ENCODE measurements around the gene BARHL1. TPM values are rescaled to one million over a fixed set of nuclear protein-coding genes. Genes with fewer than 3 reads are reported as not detected.

The BARHL1 gene
- total RNA-seq, 1 experiment from 2014 or later: not detected

DNA sequence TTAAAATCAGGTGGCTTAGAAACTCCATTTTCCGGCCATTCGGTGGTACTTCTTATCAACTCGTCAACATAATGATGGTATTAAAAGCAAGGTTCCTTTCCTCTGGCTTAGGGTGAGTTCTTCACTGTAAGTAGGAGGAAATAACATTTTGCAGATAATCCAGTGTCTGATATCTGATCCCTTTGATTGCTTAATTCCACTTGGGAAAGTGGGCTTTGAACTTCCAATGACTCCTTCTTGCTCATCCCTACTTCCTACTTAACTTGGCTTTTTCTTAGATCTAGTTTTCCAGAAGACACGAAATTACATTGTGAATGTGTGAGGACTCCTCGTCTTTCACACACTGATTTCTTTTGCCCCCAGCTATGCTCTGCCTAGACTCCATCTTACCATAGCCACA is 55.8 kb downstream of the BARHL1 start:
- Histone ChIP-seq H3K23ac (ENCODE audit: insufficient read length, low read depth, low read length) (no peak overlapping the region), H3K27ac (ENCODE audit: insufficient read length, low read depth, low read length) (no peak overlapping the region), H3T11ph (ENCODE audit: low read length) (no peak overlapping the region), H3K4me2 (ENCODE audit: insufficient read depth, insufficient read length, low read length) (no peak overlapping the region), H3K79me1 (ENCODE audit: insufficient read depth, low read depth, low read length, poor library complexity, severe bottlenecking) (no peaks in the 10 kb centered on the region), H3K18ac (ENCODE audit: insufficient read length, low read depth, low read length) (no peak overlapping the region), H3K4me1 (ENCODE audit: insufficient read depth, low read length) (no peaks in the 10 kb centered on the region), H3K79me2 (ENCODE audit: insufficient read depth, low read length) (peaks cover 2% of the 10 kb centered on the region; the same call in 1 of the 2 replicates), H2BK20ac (ENCODE audit: low read depth, low read length, poor library complexity, severe bottlenecking) (no peak overlapping the region), H4K8ac (replicated peaks; ENCODE audit: insufficient read length, low read depth, low read length) (no peak overlapping the region), H2BK120ac (ENCODE audit: low read depth, low read length, poor library complexity, severe bottlenecking) (no peak overlapping the region), H2BK5ac (ENCODE audit: insufficient read length, low read length) (no peak overlapping the region), H3K9me3 (ENCODE audit: control insufficient read depth, low read depth, low read length) (no peaks in the 10 kb centered on the region), H4K91ac (ENCODE audit: insufficient read length, low read depth, low read length) (no peak overlapping the region), H3K9ac (ENCODE audit: extremely low read depth, insufficient read length, low read length) (no peak overlapping the region), H4K5ac (ENCODE audit: insufficient read length, low read depth, low read length) (no peak overlapping the region), H4K20me1 (ENCODE audit: control insufficient read depth, insufficient read depth, insufficient read length) (no peaks in the 10 kb centered on the region), H2BK12ac (ENCODE audit: insufficient read length, low read depth, low read length) (no peak overlapping the region), H2AFZ (ENCODE audit: low read length) (no peak overlapping the region), H3K56ac (ENCODE audit: insufficient read length, low read depth, low read length) (no peak overlapping the region), H2BK15ac (ENCODE audit: low read depth, low read length) (no peak overlapping the region), H3K4ac (ENCODE audit: low read depth, low read length) (no peak overlapping the region), H2AK5ac (ENCODE audit: insufficient read length, low read length) (no peak overlapping the region), H3K14ac (ENCODE audit: insufficient read depth, low read length) (no peak overlapping the region), H3K23me2 (ENCODE audit: insufficient read length, low read depth, low read length, poor library complexity, severe bottlenecking) (no peaks in the 10 kb centered on the region), H3K27me3 (ENCODE audit: insufficient read depth, low read length) (no peaks in the 10 kb centered on the region)
- H3K27ac Mint-ChIP-seq: no peak overlapping the region
- H3K4me3 Mint-ChIP-seq: no peak overlapping the region
- TF ChIP-seq, protein P1, sequence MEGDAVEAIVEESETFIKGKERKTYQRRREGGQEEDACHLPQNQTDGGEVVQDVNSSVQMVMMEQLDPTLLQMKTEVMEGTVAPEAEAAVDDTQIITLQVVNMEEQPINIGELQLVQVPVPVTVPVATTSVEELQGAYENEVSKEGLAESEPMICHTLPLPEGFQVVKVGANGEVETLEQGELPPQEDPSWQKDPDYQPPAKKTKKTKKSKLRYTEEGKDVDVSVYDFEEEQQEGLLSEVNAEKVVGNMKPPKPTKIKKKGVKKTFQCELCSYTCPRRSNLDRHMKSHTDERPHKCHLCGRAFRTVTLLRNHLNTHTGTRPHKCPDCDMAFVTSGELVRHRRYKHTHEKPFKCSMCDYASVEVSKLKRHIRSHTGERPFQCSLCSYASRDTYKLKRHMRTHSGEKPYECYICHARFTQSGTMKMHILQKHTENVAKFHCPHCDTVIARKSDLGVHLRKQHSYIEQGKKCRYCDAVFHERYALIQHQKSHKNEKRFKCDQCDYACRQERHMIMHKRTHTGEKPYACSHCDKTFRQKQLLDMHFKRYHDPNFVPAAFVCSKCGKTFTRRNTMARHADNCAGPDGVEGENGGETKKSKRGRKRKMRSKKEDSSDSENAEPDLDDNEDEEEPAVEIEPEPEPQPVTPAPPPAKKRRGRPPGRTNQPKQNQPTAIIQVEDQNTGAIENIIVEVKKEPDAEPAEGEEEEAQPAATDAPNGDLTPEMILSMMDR (conservative IDR thresholded peaks at IDR 0.05): no peak
- WGBS (ENCODE audit: extremely low coverage, insufficient read length, low lambda C conversion rate): no CpG with 5 or more reads among the region's 5 CpGs
- DNase-seq: no peak
- no peaks in the 10 kb centered on the region for H3K4me1 Mint-ChIP-seq
- H3K9me3 Mint-ChIP-seq: no peaks in the 10 kb centered on the region
- H3K27me3 Mint-ChIP-seq (ENCODE audit: low read depth): no peaks in the 10 kb centered on the region
- H3K36me3 Mint-ChIP-seq (ENCODE audit: insufficient read depth in 1 of 3, low read depth in 3 of 3): peaks cover 9 to 46% (median 13%) of the 10 kb centered on the region in 3 experiments; a peak in 6 of 7 replicates
